ENCODE results near the gene ARSB.
"Not testable (repeated sequence)": the region's sequence is repeated elsewhere in the genome, so short reads cannot be mapped to it uniquely, and the experiment has no call there.

The ARSB gene

DNA sequence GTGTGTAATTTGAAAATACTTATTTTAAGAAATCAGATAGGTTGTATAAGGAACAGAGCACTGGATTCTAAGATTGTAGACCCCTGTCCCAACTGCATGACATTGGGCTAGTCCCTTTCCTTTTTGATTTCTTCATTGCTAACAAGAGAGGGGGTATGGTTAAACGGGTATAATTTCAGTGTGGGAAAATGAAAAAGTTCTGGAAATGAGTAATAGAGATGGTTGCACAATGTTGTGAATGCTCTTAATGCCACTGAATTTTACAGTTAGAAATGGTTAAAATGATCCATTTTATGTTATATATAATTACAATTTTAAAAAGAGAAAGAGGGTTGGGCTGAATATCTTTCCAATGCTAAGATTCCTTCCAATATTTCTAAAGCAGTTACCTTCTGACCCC lies 233.2 kb downstream of the ARSB start:
- no peak for DNase-seq (ENCODE audit: low read depth in 2 of 2)

DNA sequence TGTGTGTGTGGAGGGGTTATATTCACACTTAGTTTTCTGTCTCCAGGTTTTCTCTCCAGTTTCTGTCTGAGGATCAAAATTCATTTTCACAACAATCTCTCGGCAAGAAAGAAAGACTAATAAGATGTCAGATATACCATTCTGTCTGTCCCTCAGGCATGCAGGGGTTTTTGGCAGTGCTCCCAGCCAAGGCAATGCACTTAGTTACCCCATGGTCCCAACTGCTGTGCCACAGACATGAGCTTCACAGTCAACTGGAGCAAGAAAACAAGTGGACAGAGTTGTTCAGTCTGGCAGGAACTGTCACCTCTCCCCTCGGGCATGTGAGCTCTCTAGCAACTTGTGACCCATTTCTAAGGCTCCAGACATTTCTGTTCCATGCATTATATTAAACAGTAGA lies 234.8 kb downstream of the ARSB start:
- no peak for DNase-seq (ENCODE audit: low read depth in 2 of 2)

DNA sequence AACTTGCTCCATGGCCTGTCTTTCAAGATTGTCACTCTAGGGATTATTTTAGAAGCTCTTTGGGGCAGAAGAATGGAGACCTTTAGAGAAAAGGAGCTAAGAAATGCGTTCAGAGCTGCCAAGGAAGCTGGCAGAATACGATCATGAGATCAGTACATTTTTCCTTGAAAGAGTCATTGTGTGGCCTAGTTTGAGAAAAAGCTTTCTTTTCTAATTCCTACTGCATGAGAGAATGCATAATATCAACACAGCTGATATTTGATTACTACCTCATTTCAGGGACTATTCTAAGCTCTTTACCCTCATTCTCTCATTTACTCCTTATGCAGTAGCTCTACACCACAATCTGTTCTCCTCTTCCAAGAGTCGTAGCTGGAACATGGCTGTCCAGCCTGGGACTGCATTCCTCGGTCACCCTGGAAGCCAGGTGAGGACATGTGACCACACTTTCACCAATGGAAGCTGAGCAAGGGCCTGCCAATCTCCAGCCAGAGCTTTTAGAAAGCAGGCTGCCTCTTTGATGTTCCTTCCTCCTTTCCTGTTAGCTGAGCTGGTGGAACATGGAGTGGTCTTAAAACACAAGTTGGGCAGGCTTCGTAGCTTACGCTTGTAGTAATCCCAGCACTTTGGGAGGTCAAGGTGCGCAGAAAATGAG lies 237.3 kb downstream of the ARSB start:
- no peak for DNase-seq (ENCODE audit: low read depth in 2 of 2)

DNA sequence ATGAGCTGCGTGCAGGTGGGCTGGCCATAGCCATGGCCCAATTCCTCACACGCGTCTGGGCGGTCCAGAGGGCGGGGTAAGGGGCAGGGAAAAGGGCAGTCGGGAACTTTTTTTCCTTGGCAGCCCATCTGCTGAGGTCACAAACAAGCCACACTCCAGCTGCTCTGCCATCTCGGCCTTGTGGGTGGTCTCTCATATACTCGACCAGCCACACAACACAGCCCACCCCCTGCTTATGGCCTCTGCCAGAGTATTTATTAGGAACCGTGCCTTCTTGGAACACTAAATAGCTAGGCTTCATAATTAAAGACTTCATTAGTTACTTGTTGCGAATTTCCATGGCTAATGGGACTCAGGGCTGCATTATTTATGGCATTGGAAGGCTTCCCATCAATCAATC lies 238.1 kb downstream of the ARSB start:
- no peak for DNase-seq (ENCODE audit: low read depth in 2 of 2)

DNA sequence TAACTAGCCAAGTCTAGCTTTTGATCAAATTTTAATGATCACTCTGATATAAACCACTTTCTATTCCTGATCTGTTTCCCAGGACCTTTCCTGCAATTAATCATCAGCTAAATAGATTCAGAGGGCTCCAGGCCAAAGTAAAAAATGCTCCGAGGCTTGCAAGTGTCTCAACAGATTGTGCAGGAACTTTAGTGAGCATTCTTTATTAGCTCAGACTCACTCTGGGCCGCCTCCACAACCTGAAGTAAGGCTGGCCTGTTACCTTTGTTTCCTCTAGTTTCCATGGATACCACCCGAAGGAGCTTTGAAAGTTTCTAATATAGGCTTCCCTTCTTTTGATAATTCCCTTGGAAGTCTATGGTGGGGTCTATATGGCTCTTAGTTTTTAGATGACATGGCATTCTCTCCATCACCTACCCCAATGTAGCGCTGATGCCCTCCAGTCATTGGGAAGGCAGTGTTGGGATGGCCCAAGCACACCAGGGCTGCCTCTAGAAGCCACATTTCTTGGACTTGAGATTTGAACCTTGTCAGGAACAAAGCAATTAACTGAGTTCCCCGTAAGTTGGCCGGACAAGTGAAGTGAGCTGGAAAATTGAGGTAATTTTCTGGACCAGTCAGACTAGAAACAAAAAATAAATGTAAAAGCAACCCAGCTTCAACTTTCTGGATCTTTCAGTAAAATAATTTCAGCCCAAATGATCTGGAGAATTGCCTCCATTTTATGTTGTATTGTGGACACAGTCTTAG lies 238.9 kb downstream of the ARSB start:
- DNase-seq (ENCODE audit: low read depth in 2 of 2), result no peak

DNA sequence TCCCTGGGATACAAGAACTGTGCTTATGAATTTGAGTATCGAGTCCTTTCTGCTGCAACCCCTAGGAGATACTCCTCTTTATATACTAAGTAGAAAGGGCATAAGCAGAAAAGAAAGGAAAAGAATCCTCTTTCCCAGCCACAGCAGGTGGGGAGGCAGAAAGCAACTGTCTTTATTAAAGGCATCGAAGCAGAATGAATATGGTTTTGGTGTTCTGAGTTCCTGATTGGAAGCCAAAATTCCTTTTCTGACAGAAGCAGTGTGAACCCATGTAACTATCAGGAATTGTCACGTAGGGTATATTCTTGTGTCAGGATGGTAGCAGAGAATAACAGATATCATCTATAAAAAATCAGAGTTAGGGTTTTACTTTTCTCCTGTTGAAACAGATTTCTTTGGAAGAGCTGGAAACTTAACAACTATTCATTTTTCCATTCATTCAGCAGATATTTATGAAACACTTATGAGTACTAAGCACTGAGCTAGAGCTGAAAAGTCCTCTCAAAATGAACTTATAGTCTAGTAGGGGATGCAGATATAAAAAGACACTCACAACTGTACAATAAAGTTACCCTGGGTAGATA lies 240.1 kb downstream of the ARSB start:
- no peak for DNase-seq (ENCODE audit: low read depth in 2 of 2)

DNA sequence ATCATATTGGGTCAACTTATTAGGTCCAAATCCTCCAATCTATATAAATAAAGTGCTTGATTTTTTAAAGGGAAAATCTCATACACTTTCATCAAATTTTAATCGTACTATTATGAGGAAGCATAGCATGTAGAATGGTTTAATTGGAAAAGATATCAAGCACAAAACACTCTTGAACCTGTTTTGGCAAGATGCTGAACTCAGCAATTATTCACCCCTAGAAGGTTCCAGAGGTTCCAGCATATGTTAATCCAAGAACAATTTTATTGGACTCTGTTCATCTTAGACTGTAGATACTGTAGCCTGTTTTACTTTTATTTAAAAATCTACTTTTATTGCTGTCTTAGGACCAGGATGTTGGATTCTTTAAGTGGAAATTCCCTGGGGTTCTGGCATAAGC lies 244.1 kb downstream of the ARSB start:
- no peak for DNase-seq (ENCODE audit: low read depth in 2 of 2)

DNA sequence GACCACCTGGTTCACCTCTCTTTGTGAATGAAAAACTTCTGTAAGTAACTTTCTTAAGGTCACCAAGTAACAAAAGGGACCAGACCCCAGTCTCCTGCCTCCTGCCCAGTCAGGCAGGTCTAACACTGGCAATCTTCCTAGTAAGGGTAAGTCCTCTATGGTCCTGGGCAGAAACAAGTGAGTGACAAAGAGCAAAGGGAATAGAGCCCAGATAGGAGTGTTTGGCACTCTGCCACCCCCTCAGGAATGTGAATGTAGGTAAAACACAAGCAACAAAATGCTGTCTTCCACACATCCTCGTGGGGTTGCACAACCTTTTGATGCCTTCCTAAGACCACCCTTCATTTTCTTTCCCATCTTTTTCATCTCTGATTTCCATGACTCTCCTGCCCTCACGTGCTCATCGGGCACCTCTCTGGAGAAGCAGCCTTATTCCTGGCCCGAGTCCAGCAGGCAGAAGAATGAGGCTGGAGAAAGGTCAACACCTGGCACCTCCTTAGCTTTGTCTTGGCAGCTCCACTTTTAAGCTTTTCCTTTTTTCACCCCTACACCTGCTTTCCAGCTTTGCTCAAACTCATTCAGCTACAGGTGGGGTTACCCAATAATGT lies 246.3 kb downstream of the ARSB start:
- DNase-seq (ENCODE audit: low read depth in 2 of 2), result no peak

DNA sequence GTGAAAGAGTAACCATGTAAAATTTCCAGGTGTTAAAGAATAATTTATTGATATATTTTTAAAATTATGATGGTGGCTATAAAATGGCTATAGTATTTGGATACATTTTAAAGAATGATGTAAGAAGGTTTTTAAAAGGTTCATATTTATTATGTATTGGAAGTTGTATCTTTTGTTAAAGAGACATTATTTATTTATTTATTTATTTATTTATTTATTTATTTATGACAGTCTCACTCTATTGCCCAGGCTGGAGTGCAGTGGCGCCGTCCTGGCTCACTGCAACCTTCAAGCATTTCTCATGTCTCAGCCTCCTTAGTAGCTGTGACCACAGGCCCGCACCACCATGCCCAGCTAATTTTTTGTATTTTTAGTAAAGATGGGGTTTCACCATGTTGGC lies 247.0 kb downstream of the ARSB start:
- DNase-seq (ENCODE audit: low read depth in 2 of 2), result no peak

DNA sequence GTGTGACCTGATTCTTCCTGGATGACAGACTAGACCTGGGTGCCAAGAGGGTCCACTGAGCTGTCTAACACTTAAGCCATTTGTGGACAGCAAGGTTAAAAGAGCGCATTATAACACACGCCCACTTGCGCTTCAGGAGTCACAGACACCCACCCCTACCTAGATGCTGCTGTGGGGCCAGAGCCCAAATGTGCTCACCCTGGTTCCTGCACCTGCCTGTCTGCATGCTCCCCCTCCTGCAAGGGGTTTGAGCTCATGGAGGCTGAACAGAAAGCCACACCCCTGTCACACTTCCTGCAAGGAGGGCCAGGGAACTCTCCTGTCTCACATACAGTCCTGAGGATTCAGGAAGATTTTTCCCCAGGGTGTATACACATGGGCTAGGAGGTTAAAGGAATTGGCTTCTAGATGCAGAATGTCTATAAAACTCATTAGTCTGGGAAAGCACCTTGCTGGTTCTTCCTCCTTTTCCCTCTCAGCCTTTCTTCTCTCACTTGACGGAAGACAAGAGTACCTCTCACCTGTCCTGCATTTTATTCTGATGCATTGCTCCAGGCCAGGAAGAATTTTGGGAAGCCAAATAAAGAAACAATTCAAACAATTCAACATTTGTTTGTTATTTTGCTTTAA lies 249.2 kb downstream of the ARSB start:
- no peak for DNase-seq (ENCODE audit: low read depth in 2 of 2)

DNA sequence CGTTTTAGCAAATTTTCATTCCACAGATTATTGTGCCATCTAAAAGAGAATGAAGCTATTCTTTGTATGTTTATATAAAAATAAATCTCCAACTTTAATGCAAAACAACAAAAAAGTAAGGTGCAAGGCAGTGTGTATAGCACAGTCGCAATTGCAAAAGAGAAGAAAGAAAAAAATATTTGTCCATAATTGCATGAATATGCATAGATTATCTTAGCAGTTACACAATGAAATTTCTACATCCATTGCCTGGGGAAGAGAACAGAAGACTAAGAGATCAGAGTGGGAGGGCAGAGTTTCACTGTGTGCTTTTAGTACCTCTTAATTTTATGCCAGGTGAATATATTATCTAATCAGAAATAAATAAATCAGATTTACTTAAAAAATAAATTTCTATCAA lies 250.2 kb downstream of the ARSB start:
- DNase-seq (ENCODE audit: low read depth in 2 of 2), result no peak

DNA sequence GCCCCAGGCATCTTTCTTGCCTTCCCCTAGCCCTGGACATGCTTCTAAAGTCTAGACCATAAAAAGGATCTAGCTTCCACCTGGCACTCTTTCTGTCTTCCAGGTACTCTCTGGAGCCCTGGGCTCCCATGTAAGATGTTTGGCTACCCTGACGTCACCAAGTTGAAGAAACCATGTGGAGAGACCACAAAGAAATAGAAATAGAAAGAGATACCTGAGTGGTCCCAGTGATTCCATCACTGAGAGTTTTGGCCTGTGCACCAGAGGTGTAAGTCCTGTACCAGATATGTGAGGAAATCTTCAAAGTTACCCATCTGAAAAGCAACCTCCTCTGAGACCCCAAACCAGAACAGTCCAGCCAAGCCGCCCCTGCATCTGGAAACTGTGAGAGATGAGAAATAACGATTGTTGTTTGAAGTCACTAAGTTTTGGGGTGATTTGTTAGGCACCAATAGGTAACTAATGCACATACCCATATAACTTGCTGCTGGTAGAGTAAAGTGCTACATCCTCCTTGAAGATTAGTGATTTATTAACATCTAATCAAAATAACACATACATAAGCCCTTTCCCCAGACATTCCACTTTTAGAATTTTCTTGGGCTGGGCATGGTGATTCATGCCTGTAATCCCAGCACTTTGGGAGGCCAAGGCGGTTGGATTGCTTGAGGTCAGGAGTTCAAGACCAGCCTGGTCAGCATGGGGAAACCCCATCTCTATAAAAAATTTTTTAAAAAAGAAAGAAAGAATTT lies 250.8 kb downstream of the ARSB start:
- DNase-seq (ENCODE audit: low read depth in 2 of 2), result no peak

DNA sequence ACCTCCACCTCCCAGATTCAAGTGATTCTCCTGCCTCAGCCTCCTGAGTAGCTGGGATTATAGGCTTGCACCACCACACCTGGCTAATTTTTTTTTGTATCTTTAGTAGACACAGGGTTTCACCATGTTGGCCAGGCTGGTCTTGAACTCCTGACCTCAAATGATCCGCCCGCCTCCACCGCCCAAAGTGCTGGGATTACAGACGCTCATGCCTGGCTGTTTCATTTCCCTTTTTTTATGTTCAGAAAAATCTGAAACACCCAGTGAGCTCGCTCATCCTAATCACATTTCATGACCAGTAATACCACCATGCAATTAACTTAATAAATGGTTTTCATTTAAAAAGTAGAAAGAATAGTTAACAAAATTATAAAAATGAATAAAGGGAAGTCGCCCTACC lies 252.4 kb downstream of the ARSB start:
- not testable (repeated sequence) for DNase-seq (ENCODE audit: low read depth in 2 of 2)

DNA sequence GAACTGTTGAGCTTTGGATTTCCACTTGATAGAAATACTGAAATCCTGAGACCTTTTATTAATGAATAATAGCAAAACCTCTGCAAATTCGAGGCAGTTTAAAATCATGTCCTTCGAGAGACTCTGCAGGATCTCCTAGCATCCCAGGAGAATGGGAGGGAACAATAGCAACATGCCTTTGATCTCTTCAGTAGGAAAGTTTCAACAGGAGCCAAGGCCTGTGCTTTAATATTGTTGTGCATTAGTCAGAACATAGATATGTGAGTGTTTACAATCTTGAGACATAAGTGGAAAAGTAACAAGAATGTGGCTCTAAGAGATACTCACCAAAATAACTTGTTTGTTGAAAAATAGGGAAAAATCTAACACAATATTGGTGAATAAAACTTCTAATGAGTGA lies 253.2 kb downstream of the ARSB start:
- no peak for DNase-seq (ENCODE audit: low read depth in 2 of 2)

DNA sequence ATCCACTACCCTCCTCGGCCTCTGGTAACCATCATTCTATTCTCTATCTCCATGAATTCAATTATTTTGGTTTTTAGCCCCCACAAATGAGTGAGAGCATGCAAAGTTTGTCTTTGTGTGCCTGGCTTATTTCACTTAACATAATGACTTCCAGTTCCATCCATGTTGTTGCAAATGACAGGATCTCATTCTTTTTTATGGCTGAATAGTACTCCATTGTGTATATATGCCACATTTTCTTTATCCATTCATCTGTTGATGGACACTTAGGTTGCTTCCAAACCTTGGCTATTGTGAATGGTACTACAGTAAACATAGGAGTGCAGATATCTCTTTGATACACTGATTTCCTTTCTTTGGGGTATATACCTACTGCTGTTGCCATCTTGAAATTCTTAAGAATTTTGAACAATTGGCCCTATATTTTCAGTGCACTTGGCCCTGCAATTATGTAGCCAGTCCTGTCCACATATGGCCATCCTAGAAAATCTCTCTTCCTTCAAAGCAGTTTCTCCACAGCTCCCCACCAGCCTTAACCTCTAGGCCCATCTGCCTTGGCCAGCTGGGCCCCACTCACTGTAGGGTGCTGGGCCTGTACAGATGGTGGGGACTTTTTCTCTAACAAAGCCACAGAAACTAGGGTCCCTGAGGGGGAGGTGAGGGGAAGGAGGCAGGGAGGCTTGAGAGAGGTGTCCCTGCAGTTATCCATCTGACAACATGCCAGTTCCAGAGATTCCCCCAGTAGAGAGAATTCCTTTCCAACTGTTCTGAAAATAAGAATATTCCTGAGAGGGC lies 254.6 kb downstream of the ARSB start:
- DNase-seq (ENCODE audit: low read depth in 2 of 2), result no peak

DNA sequence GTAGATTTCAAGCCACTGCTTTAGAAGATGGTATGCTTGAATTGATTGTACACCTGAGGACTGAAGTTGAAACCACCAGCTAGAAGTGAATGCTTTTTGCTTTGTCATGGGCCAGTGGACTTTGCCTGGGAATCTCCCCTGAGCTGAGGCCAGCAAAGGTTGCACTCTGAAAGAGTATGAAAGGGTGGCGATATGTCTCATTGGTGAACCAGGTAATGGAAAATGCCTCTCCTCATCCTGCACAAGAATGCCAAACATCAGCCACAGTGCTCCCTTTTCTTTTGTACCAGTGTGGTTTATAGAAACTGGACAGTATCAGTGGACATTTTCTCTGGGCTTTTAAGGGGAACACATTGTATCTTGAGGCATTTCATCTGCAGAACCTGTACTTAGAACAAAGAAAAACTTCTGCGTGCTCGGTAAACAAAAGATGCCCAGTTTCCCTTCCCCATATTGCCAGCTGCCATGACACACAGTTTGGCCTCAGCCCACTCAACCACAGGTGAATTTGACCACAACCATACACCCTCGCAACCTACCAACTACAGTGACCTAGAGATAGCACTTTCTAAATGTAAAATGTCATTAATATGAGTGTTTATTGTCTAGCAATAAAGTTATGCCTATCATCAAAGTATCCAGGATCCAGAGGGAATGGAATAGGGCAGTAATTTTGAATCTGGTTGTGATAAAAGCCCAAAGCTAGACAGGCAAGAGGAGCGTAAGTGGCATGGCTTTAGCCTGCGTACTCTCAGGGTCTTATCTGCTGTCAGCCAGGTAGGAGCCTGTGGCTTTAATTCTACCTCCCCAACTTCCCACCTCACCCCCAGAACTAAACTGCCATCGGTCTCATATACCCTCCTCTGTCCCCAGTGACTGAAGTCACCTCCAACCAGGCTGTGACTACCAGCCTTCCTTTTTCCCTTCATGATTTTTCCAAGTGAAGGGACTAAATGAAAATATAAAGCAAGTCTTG lies 257.0 kb downstream of the ARSB start:
- no peak for DNase-seq (ENCODE audit: low read depth in 2 of 2)

Data from stimulated activated CD8-positive, alpha-beta memory T cell treated with anti-CD3 and anti-CD28 coated beads, Interleukin-7, amount 100 ng/mL, for 1 hour (primary cell).